GF-D8 (cell line): ENCODE measurements around the gene ENDOD1.
"Not testable (repeated sequence)": the region's sequence is repeated elsewhere in the genome, so short reads cannot be mapped to it uniquely, and the experiment has no call there.

Experiments used
- DNase-seq: peaks from one replicate; lab custom pipeline; 2025; lab: John Stamatoyannopoulos, UW

Gene ENDOD1

GRCh38 chr11:95089620-95090542 is at the start of gene ENDOD1:
TSS of gene ENDOD1 (plus strand) at chr11:95089846. CDS start at chr11:95089928, 82 bp downstream.
- DNase-seq = no peak

GRCh38 chr11:95042239-95042638 is 47.4 kb upstream of the ENDOD1 start:
- no peak for DNase-seq

GRCh38 chr11:95042906-95043305 is 46.7 kb upstream of the ENDOD1 start:
- DNase-seq = no peak

- no peak for DNase-seq
Observed at GRCh38 chr11:95044010-95044409, 45.6 kb upstream of the ENDOD1 start.

- no peak for DNase-seq
Observed at GRCh38 chr11:95045812-95046211, 43.8 kb upstream of the ENDOD1 start.

GRCh38 chr11:95049122-95049521 is 40.5 kb upstream of the ENDOD1 start, which contains the start of gene KDM4F:
TSS of gene KDM4F (plus strand) at chr11:95049422.
- DNase-seq = not testable (repeated sequence)

GRCh38 chr11:95050595-95051202 is 38.9 kb upstream of the ENDOD1 start:
- DNase-seq = no peak

GRCh38 chr11:95054356-95054755 is 35.3 kb upstream of the ENDOD1 start:
- no peak for DNase-seq

GRCh38 chr11:95055283-95055897 is 34.3 kb upstream of the ENDOD1 start:
- no peak for DNase-seq

GRCh38 chr11:95057959-95058358 is 31.7 kb upstream of the ENDOD1 start:
- DNase-seq = no peak

GRCh38 chr11:95058621-95059020 is 31.0 kb upstream of the ENDOD1 start:
- no peak for DNase-seq

- no peak for DNase-seq
Observed at GRCh38 chr11:95059046-95059445, 30.6 kb upstream of the ENDOD1 start.

GRCh38 chr11:95065336-95065735 is 24.3 kb upstream of the ENDOD1 start:
- DNase-seq = no peak

- no peak for DNase-seq
Observed at GRCh38 chr11:95066716-95067038, 23.0 kb upstream of the ENDOD1 start, which contains the start of gene SRSF8. TSS of gene SRSF8 (plus strand) at chr11:95066919. CDS start at chr11:95067227, 308 bp downstream.

GRCh38 chr11:95067039-95067840 is 22.4 kb upstream of the ENDOD1 start:
- DNase-seq = no peak

GRCh38 chr11:95067841-95068219 is 21.8 kb upstream of the ENDOD1 start:
- no peak for DNase-seq

- DNase-seq = no peak
Observed at GRCh38 chr11:95068549-95068948, 21.1 kb upstream of the ENDOD1 start.

- DNase-seq = no peak
Observed at GRCh38 chr11:95070471-95070870, 19.2 kb upstream of the ENDOD1 start.

- no peak for DNase-seq
Observed at GRCh38 chr11:95072948-95073347, 16.7 kb upstream of the ENDOD1 start.

- DNase-seq = no peak
Observed at GRCh38 chr11:95074792-95075563, 14.7 kb upstream of the ENDOD1 start.

- DNase-seq = no peak
Observed at GRCh38 chr11:95076416-95076815, 13.2 kb upstream of the ENDOD1 start.
